Measurements from ENCODE around the gene EPB41L2. TPM values are rescaled to one million over a fixed set of nuclear protein-coding genes. Genes with fewer than 3 reads are reported as not detected.
A peak's percentile ranks its signal among the peaks of the same experiment; 100 is the strongest.

EPB41L2 gene
- total and polyA plus RNA-seq, 9 donors = 125 to 243 (median 190) TPM

DNA sequence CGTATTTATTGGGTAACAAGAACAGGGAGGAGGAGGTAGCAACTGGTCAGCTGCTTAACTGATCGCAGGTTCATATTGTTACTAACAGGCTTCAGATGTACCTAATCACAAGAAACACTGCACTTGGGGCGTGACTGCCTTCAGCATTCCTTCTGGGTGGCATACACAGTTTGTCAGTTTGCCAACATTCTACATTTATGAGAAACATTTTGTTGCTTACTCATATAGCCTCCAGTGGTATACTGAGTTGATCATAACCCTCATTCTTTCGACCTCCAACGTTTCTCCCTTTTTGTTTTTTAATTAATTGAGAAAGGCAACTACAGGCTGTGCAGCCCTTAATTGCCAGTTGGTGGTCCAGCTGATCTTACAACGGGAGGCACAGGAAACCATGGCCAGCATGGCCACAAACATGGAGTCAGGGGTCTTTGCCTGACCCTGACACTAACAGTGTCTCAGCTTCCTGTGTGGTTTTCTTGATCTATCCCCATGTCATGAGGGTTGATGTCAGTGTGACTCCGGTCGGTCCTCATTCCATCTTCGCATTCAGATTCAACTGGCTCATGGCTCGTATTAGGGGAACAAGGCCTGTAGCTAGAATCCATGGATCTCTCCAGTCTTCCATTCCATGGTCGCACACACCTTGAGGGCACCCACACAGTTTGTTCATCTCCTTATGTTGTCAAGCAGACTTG lies 9.4 kb downstream of the EPB41L2 start:
- DNase-seq = no peak
- no peak overlapping the region for H3K27ac ChIP-seq (ENCODE audit: low read length)
- peaks cover 4% of the 10 kb centered on the region for H3K4me1 ChIP-seq (ENCODE audit: control insufficient read depth, insufficient read depth, low read length)
- peaks cover 31% of the 10 kb centered on the region for H3K9me3 ChIP-seq (replicated peaks; ENCODE audit: control insufficient read depth, low read depth, low read length)
- H3K4me3 ChIP-seq (ENCODE audit: low read length) = no peak overlapping the region
- no peaks in the 10 kb centered on the region for H3K27me3 ChIP-seq (ENCODE audit: control insufficient read depth, insufficient read depth, low read length)
- 98% methylated on average over 6 of the region's 11 CpGs for WGBS (ENCODE audit: insufficient coverage)
- H3K36me3 ChIP-seq (ENCODE audit: control insufficient read depth, insufficient read depth, low read length) = peaks cover 13% of the 10 kb centered on the region

DNA sequence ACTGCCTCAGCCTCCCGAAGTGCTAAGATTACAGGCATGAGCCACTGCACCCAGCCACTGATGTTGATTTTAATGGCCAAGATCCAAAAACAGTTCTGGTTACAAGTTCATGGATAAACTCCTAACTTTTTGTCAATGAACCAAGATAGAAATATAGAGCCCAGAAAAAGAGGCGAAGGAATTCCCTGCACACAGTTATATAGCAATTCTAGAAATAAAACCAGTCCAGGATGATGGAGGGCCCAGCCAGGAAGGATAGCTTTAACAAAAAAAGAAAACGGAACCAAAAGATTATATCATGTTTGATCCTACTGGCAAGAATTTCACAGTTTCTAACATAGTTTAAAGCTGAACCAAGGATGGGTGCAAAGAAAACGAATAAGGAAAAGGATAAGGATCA lies 10.9 kb downstream of the EPB41L2 start:
- H3K4me1 ChIP-seq (ENCODE audit: control insufficient read depth, insufficient read depth, low read length) = peaks cover 4% of the 10 kb centered on the region
- peaks cover 31% of the 10 kb centered on the region for H3K9me3 ChIP-seq (replicated peaks; ENCODE audit: control insufficient read depth, low read depth, low read length)
- WGBS (ENCODE audit: insufficient coverage) = no CpG with 5 or more reads among the region's 4 CpGs
- DNase-seq = peak; percentile 79
- no peaks in the 10 kb centered on the region for H3K27me3 ChIP-seq (ENCODE audit: control insufficient read depth, insufficient read depth, low read length)
- peaks cover 13% of the 10 kb centered on the region for H3K36me3 ChIP-seq (ENCODE audit: control insufficient read depth, insufficient read depth, low read length)
- H3K27ac ChIP-seq (ENCODE audit: low read length) = no peak overlapping the region
- no peak overlapping the region for H3K4me3 ChIP-seq (ENCODE audit: low read length)

DNA sequence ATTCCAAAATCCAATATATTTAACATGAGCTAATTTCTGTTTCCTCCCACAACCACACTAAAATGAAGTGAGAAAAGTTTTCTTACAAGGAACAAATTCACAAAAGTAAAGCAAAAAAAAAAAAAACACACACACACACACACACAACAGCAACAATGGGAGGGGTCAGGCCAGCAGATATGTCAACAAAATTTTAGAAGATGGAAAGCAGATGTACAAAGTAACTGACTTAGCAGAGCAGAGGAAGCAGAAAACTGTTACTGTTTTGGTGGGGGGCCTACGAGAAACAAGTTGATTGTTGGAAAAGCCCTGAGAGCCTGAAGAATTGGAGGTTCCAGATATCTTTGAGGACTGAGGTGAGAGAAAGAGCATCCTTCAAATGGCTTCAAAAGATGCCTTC lies 11.7 kb downstream of the EPB41L2 start:
- 71% methylated on average over 1 of the region's 1 CpG for WGBS (ENCODE audit: insufficient coverage)
- Histone ChIP-seq H3K27ac (ENCODE audit: low read length) (peak overlapping the region; percentile 48), H3K36me3 (ENCODE audit: control insufficient read depth, insufficient read depth, low read length) (peaks cover 13% of the 10 kb centered on the region), H3K27me3 (ENCODE audit: control insufficient read depth, insufficient read depth, low read length) (no peaks in the 10 kb centered on the region), H3K4me1 (ENCODE audit: control insufficient read depth, insufficient read depth, low read length) (peaks cover 4% of the 10 kb centered on the region), H3K4me3 (ENCODE audit: low read length) (no peak overlapping the region), H3K9me3 (replicated peaks; ENCODE audit: control insufficient read depth, low read depth, low read length) (peaks cover 28% of the 10 kb centered on the region)
- peak; percentile 49 for DNase-seq

DNA sequence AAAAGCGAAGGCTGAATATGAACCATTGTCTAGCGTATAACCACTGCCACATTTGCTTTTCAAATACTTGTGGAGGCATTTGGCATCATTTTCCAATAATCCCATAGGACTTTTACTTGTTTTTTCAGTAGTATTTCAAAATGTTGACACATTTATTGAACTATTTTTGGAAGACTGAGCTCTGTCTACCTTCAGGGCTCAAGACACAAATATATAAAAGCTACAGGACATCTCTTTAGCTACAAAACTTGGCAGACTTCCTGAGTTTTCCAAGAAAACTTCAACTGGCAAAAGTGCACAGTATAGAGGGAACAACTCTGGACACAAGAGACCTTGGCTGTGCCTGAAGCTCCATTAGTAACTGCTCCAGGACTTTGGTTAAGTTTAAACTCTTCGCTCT lies 13.4 kb downstream of the EPB41L2 start:
- peak overlapping the region; percentile 45 for H3K27ac ChIP-seq (ENCODE audit: low read length)
- H3K9me3 ChIP-seq (replicated peaks; ENCODE audit: control insufficient read depth, low read depth, low read length) = peaks cover 15% of the 10 kb centered on the region
- H3K27me3 ChIP-seq (ENCODE audit: control insufficient read depth, insufficient read depth, low read length) = no peaks in the 10 kb centered on the region
- H3K36me3 ChIP-seq (ENCODE audit: control insufficient read depth, insufficient read depth, low read length) = peaks cover 8% of the 10 kb centered on the region
- whole genome bisulfite sequencing (ENCODE audit: insufficient coverage) = 50% methylated on average over 1 of the region's 3 CpGs
- H3K4me3 ChIP-seq (ENCODE audit: low read length) = no peak overlapping the region
- DNase-seq = peak; percentile 78
- H3K4me1 ChIP-seq (ENCODE audit: control insufficient read depth, insufficient read depth, low read length) = peaks cover 4% of the 10 kb centered on the region

DNA sequence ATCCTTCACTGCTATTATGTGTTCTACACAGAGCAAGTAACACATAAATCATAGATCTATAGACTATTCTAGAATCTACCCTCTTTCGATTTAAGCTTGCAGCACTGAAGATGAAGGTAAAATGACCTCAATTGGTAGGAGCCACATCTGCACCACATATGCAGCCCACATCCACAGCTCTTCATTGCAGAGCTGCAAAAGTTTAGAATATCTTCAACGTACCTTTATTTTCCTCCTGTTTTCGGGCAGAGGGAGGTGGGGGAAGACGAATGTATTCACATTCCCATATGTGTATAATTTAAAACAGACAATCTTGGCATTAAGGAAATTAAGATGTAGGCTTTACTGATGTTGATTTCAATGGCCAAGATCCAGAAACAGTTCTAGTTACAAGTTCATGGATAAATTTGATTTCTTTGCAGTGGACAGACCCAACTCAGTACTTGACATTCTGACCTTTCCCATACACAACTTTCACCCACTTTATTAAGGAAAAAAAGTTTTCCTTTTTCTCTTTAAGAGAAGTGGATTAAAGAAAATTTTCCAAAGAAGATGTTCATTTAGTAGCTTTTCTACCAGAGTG lies 14.0 kb downstream of the EPB41L2 start:
- WGBS (ENCODE audit: insufficient coverage) = no CpG with 5 or more reads among the region's 4 CpGs
- peak; percentile 67 for DNase-seq
- H3K27me3 ChIP-seq (ENCODE audit: control insufficient read depth, insufficient read depth, low read length) = no peaks in the 10 kb centered on the region
- peaks cover 5% of the 10 kb centered on the region for H3K36me3 ChIP-seq (ENCODE audit: control insufficient read depth, insufficient read depth, low read length)
- peaks cover 4% of the 10 kb centered on the region for H3K4me1 ChIP-seq (ENCODE audit: control insufficient read depth, insufficient read depth, low read length)
- no peak overlapping the region for H3K4me3 ChIP-seq (ENCODE audit: low read length)
- H3K9me3 ChIP-seq (replicated peaks; ENCODE audit: control insufficient read depth, low read depth, low read length) = peaks cover 9% of the 10 kb centered on the region
- peak overlapping the region; percentile 45 for H3K27ac ChIP-seq (ENCODE audit: low read length)

DNA sequence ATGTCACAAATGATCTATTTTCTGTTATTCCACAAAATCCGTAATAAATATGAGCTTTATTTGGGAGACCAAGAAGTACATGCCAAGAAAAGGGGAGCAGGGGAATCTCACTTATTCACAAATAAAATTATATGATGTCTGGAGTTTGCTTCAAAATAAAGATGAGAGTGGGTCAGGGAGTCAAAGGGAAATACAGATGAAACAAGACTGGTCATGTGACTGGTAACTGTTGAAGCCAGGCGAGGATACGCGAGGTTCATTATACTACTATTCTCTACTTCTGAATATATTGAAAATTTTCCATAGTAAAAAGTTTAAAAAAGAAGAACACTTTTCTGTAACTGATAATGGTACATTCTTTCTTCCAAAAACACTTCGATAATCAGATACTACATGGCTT lies 14.6 kb downstream of the EPB41L2 start:
- Histone ChIP-seq H3K4me3 (ENCODE audit: low read length) (no peak overlapping the region), H3K4me1 (ENCODE audit: control insufficient read depth, insufficient read depth, low read length) (peaks cover 4% of the 10 kb centered on the region), H3K9me3 (replicated peaks; ENCODE audit: control insufficient read depth, low read depth, low read length) (peaks cover 3% of the 10 kb centered on the region), H3K36me3 (ENCODE audit: control insufficient read depth, insufficient read depth, low read length) (peaks cover 2% of the 10 kb centered on the region), H3K27me3 (ENCODE audit: control insufficient read depth, insufficient read depth, low read length) (no peaks in the 10 kb centered on the region), H3K27ac (ENCODE audit: low read length) (peak overlapping the region; percentile 53)
- DNase-seq = peak; percentile 55
- no CpG with 5 or more reads among the region's 5 CpGs for WGBS (ENCODE audit: insufficient coverage)

DNA sequence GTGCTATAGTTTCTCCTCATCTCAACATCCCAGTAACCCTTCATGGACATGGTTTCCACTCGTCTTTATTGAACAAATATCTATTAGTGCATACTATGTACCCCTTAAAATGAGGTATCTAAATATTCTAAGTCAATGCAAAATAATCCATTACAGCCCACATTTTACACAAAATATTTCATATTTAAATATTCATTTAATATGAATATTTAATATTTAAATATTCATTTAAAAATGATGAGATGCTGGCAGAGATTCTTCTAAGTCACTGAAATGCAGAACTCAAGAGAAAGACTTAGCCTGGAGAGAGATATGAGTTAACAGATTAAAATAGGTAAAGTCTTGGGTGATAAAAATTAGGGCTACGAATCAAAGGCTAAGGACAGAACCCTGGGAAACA lies 17.9 kb downstream of the EPB41L2 start:
- Histone ChIP-seq H3K36me3 (ENCODE audit: control insufficient read depth, insufficient read depth, low read length) (peaks cover 2% of the 10 kb centered on the region), H3K27me3 (ENCODE audit: control insufficient read depth, insufficient read depth, low read length) (no peaks in the 10 kb centered on the region), H3K9me3 (replicated peaks; ENCODE audit: control insufficient read depth, low read depth, low read length) (no peaks in the 10 kb centered on the region), H3K27ac (ENCODE audit: low read length) (no peak overlapping the region), H3K4me1 (ENCODE audit: control insufficient read depth, insufficient read depth, low read length) (peaks cover 4% of the 10 kb centered on the region), H3K4me3 (ENCODE audit: low read length) (no peak overlapping the region)
- 78% methylated on average over 1 of the region's 2 CpGs for WGBS (ENCODE audit: insufficient coverage)
- DNase-seq = no peak

DNA sequence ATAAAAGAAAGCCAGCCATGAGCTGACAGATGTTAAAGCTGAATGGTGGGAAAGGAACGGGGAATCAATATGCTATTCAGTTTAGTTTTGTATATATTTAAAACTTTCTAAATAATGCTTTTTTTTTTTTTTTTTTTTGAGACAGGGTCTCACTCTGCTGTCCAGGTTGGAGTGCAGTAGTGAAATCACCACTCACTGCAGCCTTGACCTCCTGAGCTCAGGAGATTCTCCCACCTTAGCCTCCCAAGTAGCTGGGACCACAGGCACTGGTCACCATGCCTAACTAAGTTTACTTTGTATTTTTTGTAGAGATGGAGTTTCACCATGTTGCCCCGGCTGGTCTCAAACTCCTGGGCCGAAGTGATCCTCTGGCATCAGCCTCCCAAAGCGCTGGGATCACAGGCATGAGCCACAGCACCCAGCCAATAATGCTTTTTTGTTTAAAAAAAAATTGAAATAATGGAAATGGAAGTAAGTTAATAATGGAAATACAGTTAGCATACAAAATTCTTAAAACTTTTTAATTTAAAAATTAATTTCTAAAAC lies 19.1 kb downstream of the EPB41L2 start:
- WGBS (ENCODE audit: insufficient coverage) = 40% methylated on average over 2 of the region's 4 CpGs
- H3K9me3 ChIP-seq (replicated peaks; ENCODE audit: control insufficient read depth, low read depth, low read length) = no peaks in the 10 kb centered on the region
- peak overlapping the region; percentile 31 for H3K27ac ChIP-seq (ENCODE audit: low read length)
- H3K4me3 ChIP-seq (ENCODE audit: low read length) = no peak overlapping the region
- H3K36me3 ChIP-seq (ENCODE audit: control insufficient read depth, insufficient read depth, low read length) = peaks cover 2% of the 10 kb centered on the region
- H3K4me1 ChIP-seq (ENCODE audit: control insufficient read depth, insufficient read depth, low read length) = peaks cover 10% of the 10 kb centered on the region
- no peak for DNase-seq
- no peaks in the 10 kb centered on the region for H3K27me3 ChIP-seq (ENCODE audit: control insufficient read depth, insufficient read depth, low read length)

DNA sequence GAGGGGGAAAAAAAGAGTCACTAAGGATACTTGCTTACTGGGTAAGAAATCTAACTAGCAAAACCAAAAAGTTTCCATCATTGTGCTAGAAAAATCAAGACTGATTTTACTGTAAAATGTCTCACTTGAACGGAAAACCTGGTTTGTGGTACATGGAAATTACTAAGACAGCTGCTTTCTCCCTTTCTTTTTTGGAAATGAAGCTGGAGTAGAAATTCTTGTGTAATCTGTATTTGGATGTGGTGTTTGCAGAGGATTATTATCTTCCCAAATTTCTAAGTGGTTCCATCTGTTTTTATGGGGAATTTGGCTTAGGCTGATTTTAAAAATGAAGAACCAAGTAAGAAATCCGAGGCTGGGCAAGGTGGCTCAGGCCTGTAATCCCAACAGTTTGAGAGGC lies 20.4 kb downstream of the EPB41L2 start:
- Histone ChIP-seq H3K27me3 (ENCODE audit: control insufficient read depth, insufficient read depth, low read length) (no peaks in the 10 kb centered on the region), H3K9me3 (replicated peaks; ENCODE audit: control insufficient read depth, low read depth, low read length) (no peaks in the 10 kb centered on the region), H3K4me3 (ENCODE audit: low read length) (no peak overlapping the region), H3K27ac (ENCODE audit: low read length) (peak overlapping the region; percentile 89), H3K36me3 (ENCODE audit: control insufficient read depth, insufficient read depth, low read length) (peaks cover 2% of the 10 kb centered on the region), H3K4me1 (ENCODE audit: control insufficient read depth, insufficient read depth, low read length) (peaks cover 10% of the 10 kb centered on the region)
- DNase-seq = peak; percentile 96
- WGBS (ENCODE audit: insufficient coverage) = 0% methylated on average over 1 of the region's 2 CpGs

DNA sequence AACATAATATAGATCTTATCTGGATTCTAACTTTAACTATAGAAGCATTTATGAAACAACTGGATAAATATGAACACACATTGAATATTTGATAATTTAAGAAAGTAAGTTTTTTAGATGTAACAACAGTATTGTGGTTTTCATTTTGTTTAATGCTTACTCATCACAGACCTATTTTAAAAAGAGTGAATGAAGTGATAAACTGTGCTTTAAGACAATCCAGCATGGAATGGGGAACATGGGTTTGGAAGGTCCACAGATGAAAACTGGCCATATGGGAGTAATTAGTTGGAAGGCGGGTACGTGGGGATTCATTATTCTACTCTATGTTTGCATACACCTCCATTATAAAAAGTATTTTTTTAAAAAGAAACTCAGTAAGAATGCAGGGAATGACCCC lies 21.2 kb downstream of the EPB41L2 start:
- peaks cover 10% of the 10 kb centered on the region for H3K4me1 ChIP-seq (ENCODE audit: control insufficient read depth, insufficient read depth, low read length)
- no peak overlapping the region for H3K4me3 ChIP-seq (ENCODE audit: low read length)
- H3K36me3 ChIP-seq (ENCODE audit: control insufficient read depth, insufficient read depth, low read length) = peaks cover 2% of the 10 kb centered on the region
- no CpG with 5 or more reads among the region's 2 CpGs for WGBS (ENCODE audit: insufficient coverage)
- H3K9me3 ChIP-seq (replicated peaks; ENCODE audit: control insufficient read depth, low read depth, low read length) = no peaks in the 10 kb centered on the region
- peak overlapping the region; percentile 89 for H3K27ac ChIP-seq (ENCODE audit: low read length)
- H3K27me3 ChIP-seq (ENCODE audit: control insufficient read depth, insufficient read depth, low read length) = no peaks in the 10 kb centered on the region
- DNase-seq = peak; percentile 41

Data from muscle of leg (tissue), 11 donors.